ENCODE data around the gene COMMD10.
"Not testable (repeated sequence)": the region's sequence is repeated elsewhere in the genome, so short reads cannot be mapped to it uniquely, and the experiment has no call there.

COMMD10 gene

DNA sequence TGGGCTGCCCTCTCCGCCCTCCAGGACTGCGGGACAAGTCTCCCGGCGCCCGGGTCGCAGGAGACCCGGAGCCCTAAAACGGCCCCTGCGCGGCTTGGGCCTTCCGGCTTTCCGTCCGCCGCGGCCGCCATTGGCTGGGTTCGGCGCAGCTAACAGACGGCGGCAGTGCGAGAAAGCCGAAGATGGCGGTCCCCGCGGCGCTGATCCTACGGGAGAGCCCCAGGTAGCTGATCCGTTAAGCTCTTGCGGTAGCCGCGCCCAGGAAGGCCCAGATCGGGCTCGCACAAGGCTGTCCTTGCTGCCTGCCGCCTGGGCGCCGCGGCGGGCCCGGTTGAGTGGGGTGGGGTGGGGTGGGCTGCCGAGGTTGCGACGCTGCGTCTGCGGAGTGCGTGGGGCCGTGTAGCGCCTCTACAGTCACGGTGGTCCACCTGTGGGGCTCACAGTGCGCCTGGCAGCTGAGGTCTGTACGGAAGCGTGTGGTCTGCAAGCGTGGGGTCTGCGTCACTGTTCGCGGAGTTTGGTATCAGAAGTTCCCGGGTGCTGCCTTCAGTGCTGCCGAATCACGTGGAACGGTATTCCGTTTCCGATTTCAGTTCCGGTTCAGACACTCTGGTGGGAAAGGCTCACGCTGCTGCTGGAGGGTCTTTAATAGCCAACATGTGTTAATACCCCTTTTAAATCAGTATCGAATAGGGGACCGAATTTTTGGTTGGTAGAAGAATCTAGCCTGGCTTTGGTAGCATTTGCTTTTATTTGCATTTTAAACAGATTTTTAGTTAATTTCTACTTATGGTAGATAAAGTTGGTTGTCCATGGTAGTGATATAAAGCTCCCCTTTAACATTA lies at the start of gene COMMD10:
TSS of gene COMMD10 (plus strand) at position 155 of the 845 bp plus-strand sequence.
- DNase-seq: peak; percentile 86

DNA sequence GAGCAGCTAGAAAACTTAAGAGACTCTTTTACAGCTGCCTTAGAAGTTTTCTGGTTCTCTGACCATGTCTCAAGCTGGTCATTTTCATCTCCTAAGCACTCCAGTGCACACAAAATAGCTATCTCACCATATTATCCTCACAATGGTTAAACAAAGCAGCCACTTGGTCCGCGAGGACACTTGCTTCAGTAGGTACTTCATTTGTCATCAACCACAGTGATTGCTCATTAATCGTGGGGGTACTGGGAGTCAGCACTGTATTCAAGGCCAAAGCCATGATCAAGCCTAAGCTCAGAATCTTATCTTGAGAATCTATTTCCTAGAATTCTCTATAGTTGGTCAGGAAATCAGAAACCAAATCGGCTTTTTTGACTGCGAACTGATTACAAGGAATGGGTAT lies 49.7 kb upstream of the COMMD10 start:
- no peak for DNase-seq

DNA sequence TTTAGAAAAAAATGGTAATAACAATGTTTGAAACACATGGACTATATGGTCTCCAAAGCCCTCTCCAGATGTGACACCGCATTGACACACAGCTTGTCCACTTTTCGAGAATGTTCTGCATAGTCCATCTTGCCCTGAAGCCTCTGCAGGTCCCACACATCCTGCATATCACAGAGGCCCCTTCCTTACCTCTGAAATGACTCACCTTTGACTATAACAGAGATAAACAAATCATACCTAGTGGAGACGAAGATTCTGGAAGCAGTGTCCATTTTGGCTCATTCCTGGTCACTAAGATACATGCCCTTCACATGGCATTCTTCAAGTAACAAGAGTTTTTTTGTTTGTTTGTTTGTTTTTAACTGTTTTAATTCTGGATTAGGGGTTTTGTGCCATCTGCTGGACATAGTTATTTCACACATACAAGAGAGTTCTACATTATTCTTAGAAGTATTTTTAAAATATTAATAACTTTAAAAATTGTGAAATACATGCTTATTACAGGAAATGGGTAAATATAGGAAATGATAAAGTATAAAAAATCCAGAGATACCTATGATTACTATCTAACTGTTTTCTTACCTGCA lies 47.5 kb upstream of the COMMD10 start:
- no peak for DNase-seq

DNA sequence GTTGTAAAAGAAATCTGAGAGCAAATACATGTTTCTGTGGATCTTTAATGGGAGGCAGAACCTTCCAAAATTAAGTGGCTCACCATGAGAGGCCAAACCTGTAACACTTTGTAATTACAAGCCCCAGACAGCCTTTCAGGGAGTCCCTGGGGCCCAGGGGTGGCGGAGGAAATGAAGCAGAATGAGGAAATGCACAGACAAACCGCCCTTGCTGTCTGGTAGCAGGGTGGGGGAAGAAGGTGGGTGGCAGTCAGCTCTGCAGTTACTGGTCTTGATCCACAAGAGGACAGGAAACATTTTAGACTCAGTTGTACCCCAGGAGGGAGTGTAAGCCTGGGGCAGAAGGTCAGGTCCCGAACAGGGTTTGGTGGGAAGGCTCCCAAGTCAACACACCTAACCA lies 46.0 kb upstream of the COMMD10 start:
- DNase-seq: peak; percentile 43

DNA sequence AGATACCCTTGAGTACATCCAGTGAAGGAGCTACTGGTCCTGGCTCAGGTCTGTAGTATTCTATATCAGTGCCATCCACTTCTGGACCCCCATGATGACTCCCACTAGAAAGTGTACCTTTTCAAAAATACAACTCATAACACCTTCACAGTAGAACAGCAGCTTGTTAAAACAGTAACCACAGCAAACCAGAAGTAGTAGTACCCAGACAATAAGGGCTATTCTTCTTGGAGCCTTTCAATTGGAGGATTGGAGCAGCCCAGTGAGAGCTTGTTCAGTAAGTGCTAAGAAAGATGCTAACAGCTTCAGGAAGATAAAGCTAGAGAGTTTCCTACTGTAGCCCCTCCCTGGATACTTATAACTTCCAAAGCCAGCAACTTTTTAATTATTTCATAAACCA lies 42.5 kb upstream of the COMMD10 start:
- no peak for DNase-seq

DNA sequence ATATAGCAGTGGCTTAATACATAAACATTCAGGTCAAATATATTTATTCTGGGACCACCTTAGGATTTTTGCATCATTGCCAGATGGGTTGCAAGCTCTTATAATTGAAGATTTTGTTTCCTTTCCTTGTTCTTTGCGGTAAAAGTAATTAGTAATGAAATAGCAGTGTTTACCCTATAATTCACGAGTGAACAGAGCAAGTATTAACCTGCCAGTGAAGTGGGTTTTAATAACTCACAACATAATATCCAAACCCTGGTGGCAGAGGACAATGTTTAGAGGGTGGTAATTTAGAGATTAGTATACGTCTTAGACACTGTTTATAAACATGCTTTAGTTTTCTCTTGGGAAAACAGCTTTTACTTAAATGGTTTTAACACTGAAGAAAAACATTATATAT lies 40.8 kb upstream of the COMMD10 start:
- DNase-seq: no peak

DNA sequence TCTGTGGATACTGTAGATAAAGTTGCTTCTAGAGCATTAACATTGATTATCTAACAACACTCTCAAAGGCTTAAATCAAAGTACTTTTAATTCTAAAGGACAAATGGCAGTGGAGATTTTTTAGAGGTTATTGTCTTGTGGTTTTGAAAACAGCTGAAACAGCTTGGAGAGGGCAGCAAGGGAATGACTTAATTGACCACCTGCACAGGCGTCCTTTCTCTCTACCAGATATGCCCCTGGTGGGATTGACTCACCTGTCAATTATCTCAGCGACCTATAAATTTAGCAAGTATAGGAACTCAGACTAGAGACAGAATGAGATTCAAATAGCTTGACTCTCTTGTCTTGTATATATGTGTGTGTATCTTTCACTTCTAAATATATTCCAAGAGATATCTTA lies 39.0 kb upstream of the COMMD10 start:
- DNase-seq: no peak

DNA sequence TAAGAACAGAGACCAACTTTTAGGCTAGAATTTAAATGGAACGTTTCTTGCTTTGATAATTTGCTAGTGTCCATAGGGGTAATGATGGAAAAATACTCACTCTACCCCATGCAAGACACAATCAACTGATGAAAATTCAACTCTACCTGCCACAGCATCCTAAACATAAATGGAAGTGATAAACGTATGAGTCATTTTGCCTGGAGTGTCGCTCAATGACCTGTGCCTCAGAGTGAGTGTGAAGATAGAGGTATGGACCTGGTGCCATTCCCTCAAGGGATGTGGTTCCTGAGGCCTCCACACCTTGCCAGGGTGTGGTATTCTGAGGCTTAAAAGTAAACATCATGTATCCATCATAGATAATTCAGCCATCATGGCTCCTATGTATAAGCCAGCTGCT lies 38.6 kb upstream of the COMMD10 start:
- no peak for DNase-seq

DNA sequence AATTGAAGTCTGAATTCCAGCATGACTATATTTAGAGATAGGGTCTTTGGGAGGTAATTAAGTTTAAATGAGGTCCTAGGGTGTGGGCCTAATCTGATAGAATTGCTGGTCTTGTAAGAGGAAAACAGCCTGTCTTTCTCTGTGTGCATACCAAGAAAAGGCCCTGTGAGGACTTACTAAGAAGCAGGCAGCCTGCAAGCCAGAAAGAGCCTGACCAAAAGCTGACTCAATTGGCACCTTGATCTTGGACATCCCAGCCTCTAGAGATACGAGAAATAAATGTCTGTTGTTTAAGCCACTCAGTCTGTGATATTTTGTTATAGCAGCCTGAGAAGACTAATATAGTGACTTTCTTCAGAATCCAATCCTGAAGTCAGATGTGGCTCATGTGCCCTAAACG lies 38.0 kb upstream of the COMMD10 start:
- DNase-seq: no peak

DNA sequence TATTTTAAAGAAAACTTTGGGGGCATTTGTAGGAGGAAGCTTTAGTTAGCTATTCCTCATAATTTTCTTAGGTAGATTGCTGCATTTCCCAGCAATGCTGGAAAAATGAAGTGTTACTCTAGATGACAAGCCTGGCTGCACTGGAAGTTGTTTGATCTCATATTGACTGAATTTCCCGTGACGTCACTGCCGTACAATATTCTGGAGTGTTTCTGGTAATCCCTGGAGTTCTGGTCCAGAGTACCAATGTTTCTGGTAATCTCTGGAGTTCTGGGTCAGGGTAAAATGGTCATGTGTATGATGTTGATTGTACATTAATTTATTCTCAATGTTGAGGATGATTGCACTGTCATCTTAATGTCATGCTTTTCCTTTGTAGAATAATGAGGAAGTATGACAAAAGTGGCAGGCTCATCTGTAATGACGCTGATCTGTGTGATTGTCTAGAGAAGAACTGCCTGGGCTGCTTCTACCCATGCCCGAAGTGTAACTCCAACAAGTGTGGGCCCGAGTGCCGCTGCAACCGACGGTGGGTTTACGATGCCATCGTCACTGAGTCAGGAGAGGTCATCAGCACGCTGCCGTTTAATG lies 26.4 kb upstream of the COMMD10 start:
- DNase-seq: no peak

DNA sequence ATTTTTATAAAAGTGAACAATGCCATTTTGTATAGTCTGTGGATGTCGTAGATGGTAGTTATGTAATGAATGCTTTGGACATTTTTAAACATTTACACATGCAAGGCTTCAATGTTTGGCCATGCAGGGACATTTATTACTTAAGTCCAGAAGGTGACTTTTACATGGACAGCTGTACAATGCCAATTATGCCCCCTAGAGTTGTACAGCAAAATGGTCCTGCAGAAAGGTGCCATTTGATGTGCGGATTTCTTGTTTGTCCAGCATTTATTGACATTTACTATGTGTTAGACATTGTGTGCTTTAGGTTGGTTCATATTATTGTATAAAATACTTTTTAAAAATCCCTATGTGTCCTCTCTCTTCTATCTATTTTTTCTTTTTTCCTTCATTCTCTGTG lies 22.5 kb upstream of the COMMD10 start:
- no peak for DNase-seq

DNA sequence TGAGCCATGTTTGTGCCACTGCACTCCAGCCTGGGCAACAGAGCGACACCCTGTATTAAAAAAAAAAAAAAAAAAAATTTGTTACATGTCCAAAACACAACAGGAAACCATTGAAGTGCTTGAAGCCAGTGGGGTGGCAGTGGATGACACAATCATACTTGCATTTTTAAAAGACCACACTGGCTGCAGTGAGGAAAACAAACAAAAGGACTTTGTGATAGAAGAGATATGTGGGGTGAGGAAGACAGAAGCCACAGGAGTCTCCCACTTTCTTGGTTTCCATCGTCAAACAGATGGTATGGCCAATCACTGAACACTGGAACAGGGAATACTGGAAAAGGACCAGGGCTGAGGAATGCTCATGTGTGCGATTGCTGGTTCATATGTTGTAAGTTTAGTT lies 20.9 kb upstream of the COMMD10 start:
- DNase-seq: no peak

DNA sequence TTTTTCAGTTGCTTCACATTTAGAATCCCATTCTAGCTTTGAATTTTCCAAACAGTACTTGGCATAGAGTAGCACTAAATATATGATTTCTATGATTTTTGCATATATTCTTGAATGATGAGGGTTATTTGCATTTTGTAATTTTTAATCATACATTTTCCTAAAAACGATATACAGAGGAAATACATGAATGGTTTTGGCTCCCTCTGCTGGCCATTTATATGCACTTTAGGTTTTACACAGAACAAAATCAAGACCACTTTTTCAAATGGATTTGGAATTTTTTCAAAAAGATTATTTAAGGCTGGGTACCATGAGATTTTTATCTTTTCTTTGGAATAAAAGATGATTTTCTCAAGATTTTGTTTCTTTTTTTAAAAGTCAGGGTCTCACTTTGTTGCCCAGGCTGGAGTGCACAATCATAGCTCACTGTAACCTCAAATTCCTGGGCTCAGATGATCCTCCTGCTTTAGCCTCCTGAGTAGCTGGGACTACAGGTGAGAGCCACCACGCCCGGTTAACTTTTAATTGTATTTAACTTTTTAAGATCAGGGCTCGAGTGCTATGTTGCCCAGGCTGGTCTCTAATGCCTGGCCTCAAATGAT lies 16.7 kb upstream of the COMMD10 start:
- DNase-seq: no peak

DNA sequence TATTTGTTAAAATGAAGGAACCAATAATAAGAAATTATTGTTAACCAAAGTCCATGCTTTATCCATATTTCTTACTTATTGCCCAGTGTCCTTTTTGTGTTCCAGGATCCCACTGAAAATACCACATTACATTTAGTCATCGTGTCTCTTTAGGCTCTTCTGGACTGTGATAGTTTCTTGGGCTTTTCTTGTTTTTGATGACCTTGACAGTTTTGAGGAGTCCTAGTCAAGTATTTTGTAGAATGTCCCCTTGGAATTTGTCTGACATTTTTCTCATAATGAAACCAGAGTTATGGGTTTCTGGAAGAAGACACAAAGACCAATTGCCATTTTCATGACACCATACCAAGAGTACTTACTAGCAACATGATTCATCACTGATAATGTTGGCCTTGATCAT lies 13.6 kb upstream of the COMMD10 start:
- no peak for DNase-seq

DNA sequence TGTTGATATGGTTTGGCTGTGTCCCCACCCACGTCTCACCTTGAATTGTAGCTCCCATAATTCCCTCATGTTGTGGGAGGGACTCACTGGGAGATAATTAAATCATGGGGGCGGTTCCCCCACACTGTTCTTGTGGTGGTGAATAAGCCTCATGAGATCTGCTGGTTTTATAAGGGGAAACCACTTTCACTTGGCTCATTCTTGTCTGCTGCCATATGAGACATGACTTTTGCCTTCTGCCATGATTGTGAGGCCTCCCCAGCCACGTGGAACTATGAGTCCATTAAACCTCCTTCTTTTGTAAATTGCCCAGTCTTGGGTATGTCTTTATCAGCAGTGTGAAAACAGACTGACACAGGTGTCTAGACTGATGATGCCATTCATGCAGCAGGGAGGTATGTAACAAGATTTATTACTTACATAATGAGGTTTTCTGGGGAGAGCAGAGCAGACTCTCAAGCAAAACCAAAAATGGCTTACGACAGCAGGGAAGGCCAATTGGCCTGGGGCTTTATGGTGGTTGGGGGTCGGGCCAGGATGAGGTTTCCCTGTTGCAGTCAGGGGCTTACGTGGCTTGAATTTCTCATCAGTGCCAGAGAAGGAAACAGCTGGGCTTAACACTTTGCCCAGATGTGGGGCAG lies 9.5 kb upstream of the COMMD10 start:
- DNase-seq: no peak

DNA sequence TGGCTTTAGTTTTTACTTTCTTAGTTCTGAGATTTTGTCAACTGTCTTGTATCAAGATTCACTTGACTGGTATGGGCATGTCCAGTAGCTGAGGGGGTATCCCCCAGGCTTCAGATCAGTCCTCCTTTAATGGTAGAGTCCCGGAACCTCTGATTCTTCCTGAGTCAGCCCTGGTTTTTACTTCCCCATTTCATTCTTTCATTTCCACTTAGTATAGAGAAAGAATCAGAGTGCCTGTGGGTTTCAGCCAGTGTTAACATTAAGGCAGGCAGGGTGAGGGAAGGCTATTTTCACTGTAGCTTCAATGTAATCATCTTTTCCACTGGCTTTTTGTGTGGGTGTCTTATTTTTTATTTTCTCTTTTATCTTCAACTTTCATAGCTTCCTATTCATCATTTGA lies 8.3 kb upstream of the COMMD10 start:
- peak; percentile 10 for DNase-seq

DNA sequence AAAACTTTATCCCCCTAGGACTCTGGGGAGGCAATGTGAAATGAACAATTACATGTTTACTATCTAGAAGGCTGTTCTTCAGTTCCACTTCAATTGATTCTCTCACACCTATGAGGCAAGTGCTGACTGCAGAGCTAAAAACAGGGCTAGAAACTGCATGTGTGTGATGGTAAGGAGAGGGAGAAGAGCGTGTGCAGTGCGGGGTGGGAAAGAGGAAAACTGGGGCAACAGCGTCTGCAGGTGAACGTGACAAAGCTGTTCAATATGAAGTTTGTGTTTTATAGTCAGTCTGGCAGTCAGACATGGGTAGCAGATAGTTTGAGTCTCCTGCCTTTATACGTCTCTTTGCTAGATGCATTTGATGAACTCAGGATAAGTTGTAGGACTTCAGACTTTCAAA lies 6.6 kb upstream of the COMMD10 start:
- DNase-seq: no peak

DNA sequence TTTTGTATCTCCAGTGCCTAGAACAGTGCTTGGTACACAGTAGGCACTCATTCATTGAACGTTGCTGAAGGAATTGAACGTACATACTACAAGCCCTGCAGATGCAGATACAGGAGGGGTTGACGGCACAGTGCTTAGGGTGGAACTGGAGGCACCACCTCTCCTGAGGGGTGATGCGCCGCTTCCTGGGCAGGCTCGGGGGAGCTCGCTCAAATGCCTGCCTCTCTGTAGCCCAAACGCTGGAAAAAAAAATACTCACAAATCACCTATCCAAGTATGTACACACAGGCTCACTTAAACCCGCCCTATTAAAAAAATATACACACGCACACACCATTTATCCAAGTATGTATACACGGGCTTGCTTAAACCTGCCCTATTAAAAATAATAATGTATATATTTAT lies 536 bp upstream of the COMMD10 start:
- no peak for DNase-seq

DNA sequence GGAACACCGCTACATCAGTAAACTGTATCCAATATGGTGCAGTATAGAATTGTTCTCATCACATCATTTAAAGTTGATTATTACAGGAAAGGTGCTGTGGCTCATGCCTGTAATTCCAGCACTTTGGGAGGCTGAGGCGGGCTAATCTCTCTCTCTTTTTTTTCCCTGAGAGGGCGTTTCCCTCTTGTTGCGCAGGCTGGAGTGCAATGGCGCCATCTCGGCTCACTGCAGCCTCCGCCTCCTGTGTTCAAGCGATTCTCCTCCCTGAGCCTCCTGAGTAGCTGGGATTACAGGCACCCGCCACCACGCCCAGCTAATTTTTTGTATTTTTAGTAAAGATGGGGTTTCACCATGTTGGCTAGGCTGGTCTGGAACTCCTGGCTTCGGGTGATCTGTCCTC lies 1.5 kb downstream of the COMMD10 start:
- not testable (repeated sequence) for DNase-seq

DNA sequence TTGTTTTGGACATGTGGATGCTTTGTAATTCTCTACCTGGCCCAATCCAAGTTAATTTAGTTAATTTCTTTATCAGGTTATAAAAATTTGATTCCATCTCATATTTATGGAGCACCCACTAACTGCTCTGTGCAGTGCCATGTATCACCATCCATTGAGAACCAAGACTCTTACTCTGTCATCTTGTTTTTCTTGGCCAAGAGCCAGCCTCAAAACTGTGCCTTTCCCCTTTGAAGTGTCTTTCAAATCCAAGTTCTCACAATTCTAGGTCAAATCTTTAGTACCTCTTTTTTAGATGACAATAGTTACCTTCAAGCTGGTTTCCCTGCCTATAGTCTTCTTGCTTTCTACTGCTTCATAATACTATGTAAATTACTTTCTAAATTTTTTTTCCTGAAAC lies 3.2 kb downstream of the COMMD10 start:
- DNase-seq: no peak

DNA sequence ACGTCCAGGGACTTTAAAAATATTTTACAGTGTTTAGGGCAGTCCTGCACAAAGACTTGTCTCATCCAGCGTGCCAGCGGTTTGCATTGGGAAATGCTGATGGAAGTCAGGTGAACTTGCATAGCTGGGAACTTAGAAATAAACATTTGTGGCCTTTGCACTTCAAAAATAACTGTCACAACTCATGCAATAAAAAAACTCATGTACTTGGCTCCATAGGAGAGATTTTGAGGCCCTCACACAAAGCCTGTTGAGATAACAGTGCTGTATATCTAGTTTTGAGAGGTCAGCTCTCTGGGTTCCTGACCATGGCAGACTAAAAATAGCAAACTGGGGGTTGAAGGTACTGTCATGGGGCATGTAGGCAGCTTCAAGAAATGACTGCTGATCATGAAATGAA lies 5.5 kb downstream of the COMMD10 start:
- no peak for DNase-seq

DNA sequence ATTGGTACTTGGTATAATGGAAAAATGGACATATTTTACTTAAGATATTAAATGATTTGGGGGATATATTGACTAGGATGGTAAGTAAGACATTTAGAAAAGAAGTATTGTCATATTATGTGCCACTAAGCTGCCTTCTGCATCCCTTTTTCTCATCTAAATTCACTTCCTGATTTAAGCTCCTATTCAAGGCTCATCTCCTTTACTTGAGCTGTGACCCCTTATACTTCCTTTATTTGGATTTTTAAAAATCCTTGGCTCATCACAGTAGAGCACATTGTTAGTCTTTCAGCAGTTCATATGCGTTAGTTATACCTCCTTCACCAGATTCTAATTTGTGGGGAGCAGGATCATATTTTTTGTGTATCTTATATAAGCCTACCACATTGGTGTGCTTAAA lies 6.6 kb downstream of the COMMD10 start:
- no peak for DNase-seq

DNA sequence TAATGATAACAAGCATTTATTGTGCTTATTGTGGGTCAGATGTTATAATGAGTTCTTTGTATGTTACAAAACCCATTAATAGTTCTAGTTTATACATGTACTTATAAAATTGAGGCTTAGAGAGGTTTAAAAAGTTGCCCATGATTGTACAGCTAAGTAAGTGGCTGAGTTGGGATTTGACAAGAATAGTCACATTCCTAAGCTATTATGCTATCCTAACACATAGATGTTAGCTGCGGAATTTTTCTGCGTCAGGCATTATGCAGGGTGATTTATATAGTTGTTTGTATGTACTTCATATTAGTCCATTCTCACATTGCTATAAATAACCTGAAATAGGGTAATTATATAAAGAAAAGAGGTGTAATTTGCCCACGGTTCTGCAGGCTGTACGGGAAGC lies 12.5 kb downstream of the COMMD10 start:
- DNase-seq: no peak

DNA sequence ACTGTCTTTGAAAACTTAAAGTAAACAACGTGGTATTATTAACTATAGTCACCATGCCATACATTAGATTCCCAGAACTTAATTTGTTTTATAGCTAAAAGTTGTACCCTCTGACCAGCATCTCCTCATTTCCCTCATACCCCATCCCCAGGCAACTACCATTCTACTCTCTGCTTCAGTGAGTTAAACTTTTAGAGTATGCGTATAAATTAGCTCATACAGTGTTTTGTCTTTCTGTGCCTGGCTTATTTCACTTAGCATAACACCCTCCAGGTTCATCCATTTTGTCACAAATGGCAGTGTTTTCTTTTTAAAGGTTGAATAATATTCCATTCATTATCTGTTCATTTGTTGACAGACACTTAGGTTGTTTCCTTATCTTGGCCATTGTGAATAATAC lies 14.2 kb downstream of the COMMD10 start:
- no peak for DNase-seq
